Measurements from ENCODE around the gene MSANTD3. TPM values are rescaled to one million over a fixed set of nuclear protein-coding genes. Genes with fewer than 3 reads are reported as not detected.

MSANTD3 gene
- total and polyA plus RNA-seq, 12 donors, result 10.5 to 37.9 (median 18.2) TPM

DNA sequence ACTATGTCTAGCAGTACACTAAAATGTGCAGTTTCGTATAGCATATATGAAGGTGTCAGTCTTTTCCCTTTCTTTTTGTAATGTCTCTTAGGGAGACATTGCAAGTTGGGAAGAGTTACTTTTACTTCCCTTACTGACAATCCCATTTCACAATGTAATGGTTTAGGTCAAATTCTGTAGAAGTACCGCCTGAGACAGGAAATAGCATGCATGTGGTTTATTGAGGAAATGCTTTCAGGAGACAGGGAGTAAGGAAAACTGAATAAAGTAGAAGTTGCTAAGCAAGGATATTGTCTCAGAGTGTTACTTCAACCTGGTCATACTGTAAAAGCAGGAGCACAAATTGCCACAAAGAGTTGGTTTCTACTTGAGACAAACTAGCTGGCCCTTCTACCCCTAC lies 32.1 kb upstream of the MSANTD3 start:
- H3K9me3 ChIP-seq (replicated peaks in 1 of 3), result no peaks in the 10 kb centered on the region
- H3K4me1 ChIP-seq (replicated peaks in 1 of 2), result no peaks in the 10 kb centered on the region
- H3K4me3 ChIP-seq, result no peak overlapping the region
- no peak overlapping the region for H3K27ac ChIP-seq
- intact Hi-C loops (cut with DNase I), result no loop called here
- no peaks in the 10 kb centered on the region for H3K27me3 ChIP-seq
- 71 to 80% (median 76%) methylated on average over 2 of the region's 2 CpGs for WGBS, 4 donors
- TF ChIP-seq POLR2A (IDR thresholded peaks at IDR 0.05), result no peak
- TF ChIP-seq, protein P1, sequence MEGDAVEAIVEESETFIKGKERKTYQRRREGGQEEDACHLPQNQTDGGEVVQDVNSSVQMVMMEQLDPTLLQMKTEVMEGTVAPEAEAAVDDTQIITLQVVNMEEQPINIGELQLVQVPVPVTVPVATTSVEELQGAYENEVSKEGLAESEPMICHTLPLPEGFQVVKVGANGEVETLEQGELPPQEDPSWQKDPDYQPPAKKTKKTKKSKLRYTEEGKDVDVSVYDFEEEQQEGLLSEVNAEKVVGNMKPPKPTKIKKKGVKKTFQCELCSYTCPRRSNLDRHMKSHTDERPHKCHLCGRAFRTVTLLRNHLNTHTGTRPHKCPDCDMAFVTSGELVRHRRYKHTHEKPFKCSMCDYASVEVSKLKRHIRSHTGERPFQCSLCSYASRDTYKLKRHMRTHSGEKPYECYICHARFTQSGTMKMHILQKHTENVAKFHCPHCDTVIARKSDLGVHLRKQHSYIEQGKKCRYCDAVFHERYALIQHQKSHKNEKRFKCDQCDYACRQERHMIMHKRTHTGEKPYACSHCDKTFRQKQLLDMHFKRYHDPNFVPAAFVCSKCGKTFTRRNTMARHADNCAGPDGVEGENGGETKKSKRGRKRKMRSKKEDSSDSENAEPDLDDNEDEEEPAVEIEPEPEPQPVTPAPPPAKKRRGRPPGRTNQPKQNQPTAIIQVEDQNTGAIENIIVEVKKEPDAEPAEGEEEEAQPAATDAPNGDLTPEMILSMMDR (IDR thresholded peaks at IDR 0.05), result no peak
- no peak for DNase-seq
- no peaks in the 10 kb centered on the region for H3K36me3 ChIP-seq (replicated peaks in 1 of 2)

DNA sequence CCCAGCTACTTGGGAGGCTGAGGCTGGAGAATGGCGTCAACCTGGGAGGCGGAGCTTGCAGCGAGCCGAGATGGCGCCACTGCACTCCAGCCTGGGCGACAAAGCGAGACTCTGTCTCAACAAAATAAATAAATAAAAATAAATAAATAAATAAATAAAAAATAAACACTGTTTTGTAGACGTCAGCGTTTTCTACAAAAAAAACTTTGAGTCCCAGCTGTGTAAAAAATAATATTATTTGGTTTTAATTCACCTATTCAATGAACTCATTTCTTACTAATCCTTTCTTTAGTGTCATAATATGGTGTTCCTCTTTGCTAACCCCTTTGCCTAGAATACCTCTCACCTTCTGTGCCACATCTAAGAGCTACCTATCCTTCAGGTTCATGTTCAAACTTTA lies 30.2 kb upstream of the MSANTD3 start:
- Histone ChIP-seq H3K27me3 (no peaks in the 10 kb centered on the region), H3K27ac (no peak overlapping the region), H3K36me3 (replicated peaks in 1 of 2) (no peaks in the 10 kb centered on the region), H3K4me1 (replicated peaks in 1 of 2) (no peaks in the 10 kb centered on the region), H3K9me3 (replicated peaks in 1 of 3) (no peaks in the 10 kb centered on the region), H3K4me3 (no peak overlapping the region)
- 96 to 97% (median 96%) methylated on average over 9 of the region's 9 CpGs for WGBS, 4 donors
- TF ChIP-seq, protein P1 (IDR thresholded peaks at IDR 0.05), result no peak
- TF ChIP-seq POLR2A (IDR thresholded peaks at IDR 0.05), result no peak
- intact Hi-C loops (cut with DNase I), result no loop called here
- DNase-seq, result no peak

DNA sequence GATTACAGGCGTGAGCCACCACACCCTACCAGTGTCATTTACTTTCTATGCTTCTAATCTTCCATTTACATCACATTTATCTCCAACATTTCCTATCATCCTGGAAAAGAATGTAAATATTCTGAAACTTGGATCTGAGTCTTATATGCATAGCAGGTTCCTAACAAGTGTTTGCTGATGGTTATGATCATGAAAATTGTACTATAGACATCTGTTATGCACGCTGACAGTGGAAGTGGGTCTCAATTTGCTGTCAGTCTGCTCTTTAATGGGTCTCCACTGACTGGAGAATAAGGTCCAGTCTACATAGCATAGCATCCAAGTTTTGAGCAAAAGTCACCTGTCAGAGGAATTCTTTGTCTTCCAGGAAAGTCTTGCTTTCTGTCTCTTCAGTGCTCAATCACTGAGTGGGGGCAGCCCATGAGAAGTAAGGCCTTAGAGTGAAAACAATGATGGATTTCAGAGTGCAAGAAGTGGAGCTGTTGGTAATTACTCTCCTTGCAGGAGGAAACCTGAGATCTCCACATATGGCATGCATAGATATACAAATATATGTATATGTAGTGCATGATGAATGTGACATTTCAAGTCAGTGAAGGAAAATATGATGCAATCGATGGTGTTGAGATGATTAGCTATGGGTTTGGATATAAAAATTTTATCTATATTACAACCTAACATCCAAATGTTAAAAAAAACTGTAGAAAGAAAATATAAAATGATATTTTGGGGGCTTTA lies 29.2 kb upstream of the MSANTD3 start:
- 73 to 80% (median 79%) methylated on average over 3 of the region's 3 CpGs for WGBS, 4 donors
- no peak for TF ChIP-seq POLR2A (IDR thresholded peaks at IDR 0.05)
- TF ChIP-seq, protein P1 (IDR thresholded peaks at IDR 0.05), result no peak
- DNase-seq, result no peak

DNA sequence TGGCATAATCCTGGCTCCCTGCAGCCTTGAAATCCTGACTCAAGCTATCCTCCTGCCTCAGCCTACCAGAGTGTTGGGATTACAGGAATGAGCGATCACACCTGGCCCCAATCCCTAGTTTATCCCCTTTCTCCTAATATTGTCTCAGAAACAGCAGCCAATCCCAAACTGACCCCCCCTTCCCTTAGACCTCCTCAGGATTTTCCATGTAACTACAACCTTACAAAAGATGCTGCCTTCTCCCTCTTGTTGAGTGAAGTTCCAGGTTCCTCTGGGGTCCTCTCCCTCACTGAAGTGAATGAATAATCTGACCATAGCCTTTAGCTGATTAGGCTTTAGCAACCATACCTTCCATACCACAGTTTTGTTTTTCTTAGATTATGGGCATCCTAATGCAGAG lies 25.9 kb upstream of the MSANTD3 start:
- no peak overlapping the region for H3K27ac ChIP-seq
- intact Hi-C loops (cut with DNase I), result loop anchor here in 1 of 2 donors (5.0 kb wide), 1 partner anchor 34 kb away; no protein-coding TSS in a partner anchor
- no peak for TF ChIP-seq POLR2A (IDR thresholded peaks at IDR 0.05)
- TF ChIP-seq, protein P1 (IDR thresholded peaks at IDR 0.05), result no peak
- no peaks in the 10 kb centered on the region for H3K36me3 ChIP-seq (replicated peaks in 1 of 2)
- no peaks in the 10 kb centered on the region for H3K4me1 ChIP-seq (replicated peaks in 1 of 2)
- 89 to 93% (median 93%) methylated on average over 1 of the region's 1 CpG for WGBS, 4 donors
- H3K4me3 ChIP-seq, result no peak overlapping the region
- H3K27me3 ChIP-seq, result no peaks in the 10 kb centered on the region
- no peaks in the 10 kb centered on the region for H3K9me3 ChIP-seq (replicated peaks in 1 of 3)
- DNase-seq, result no peak

More for the DNA sequence above, 29.2 kb upstream of the MSANTD3 start:
- no peaks in the 10 kb centered on the region for H3K4me1 ChIP-seq (replicated peaks in 1 of 2)
- H3K27ac ChIP-seq, result no peak overlapping the region
- no peaks in the 10 kb centered on the region for H3K27me3 ChIP-seq
- intact Hi-C loops (cut with DNase I), result no loop called here
- H3K36me3 ChIP-seq (replicated peaks in 1 of 2), result no peaks in the 10 kb centered on the region
- H3K9me3 ChIP-seq (replicated peaks in 1 of 3), result no peaks in the 10 kb centered on the region
- H3K4me3 ChIP-seq, result no peak overlapping the region
